Caco-2 (cell line): ENCODE data around the gene NGLY1. TPM values are rescaled to one million over a fixed set of nuclear protein-coding genes. Genes with fewer than 3 reads are reported as not detected.

Experiments used
- BruUV-seq: library from RNA; stranded (reverse); fragments of 400-500 nt; replicated peaks from 2 replicates; lab custom pipeline; 2021; lab: Mats Ljungman, UMichigan
- CTCF ChIA-PET: fragments of 300-600 bp; sonication (Branson Sonifier 250); formaldehyde crosslinking; loops from one replicate; lab custom pipeline; 2022; ENCODE audit warnings: antibody characterized with exemption; lab: Charles Lee
- POLR2A ChIA-PET: fragments of 300-600 bp; sonication (Branson Sonifier 250); formaldehyde crosslinking; loops from one replicate; lab custom pipeline; 2022; ENCODE audit warnings: antibody characterized with exemption; lab: Charles Lee
- DNase-seq, 2 experiments: peaks; one replicate each; pipeline versions ENCODE4 v3.0.0 to v3.0.0-alpha.2; 2020 to 2022
- H3K27me3 ChIP-seq: replicated peaks from 2 replicates; pipeline ENCODE4 v1.6.0; 2011; ENCODE audit warnings: low read length; ENCODE audit not compliant: control insufficient read depth, insufficient read depth
- H3K36me3 ChIP-seq: 2 replicates; pipeline ENCODE4 v1.5.1; 2011; ENCODE audit warnings: low read length; ENCODE audit not compliant: control insufficient read depth, insufficient read depth
- H3K4me1 ChIP-seq: fragments of 250-450 bp; sonication (Bioruptor Pico); 2 replicates; pipeline ENCODE4 v1.5.1; 2020; ENCODE audit warnings: mild to moderate bottlenecking
- H3K4me3 ChIP-seq: 2 replicates; pipeline ENCODE4 v1.5.1; 2011; ENCODE audit warnings: low read depth, mild to moderate bottlenecking, control low read depth, low read length
- H3K9me3 ChIP-seq: fragments of 250-450 bp; sonication (Bioruptor Pico); 2 replicates; pipeline ENCODE4 v1.5.1; 2020; ENCODE audit warnings: mild to moderate bottlenecking, moderate library complexity
- H3K27ac Mint-ChIP-seq: one replicate; pipeline ENCODE4 v1.8.0; 2022; ENCODE audit warnings: mixed read lengths; ENCODE audit not compliant: unreplicated experiment
- H3K27me3 Mint-ChIP-seq: one replicate; pipeline ENCODE4 v1.8.0; 2022; ENCODE audit warnings: mixed read lengths; ENCODE audit not compliant: insufficient read depth, unreplicated experiment
- H3K36me3 Mint-ChIP-seq: one replicate; pipeline ENCODE4 v1.8.0; 2022; ENCODE audit warnings: mild to moderate bottlenecking, mixed read lengths; ENCODE audit not compliant: insufficient read depth, unreplicated experiment
- H3K4me1 Mint-ChIP-seq: one replicate; pipeline ENCODE4 v1.8.0; 2022; ENCODE audit warnings: low read depth, mixed read lengths; ENCODE audit not compliant: unreplicated experiment
- H3K4me3 Mint-ChIP-seq: one replicate; pipeline ENCODE4 v1.8.0; 2022; ENCODE audit warnings: mild to moderate bottlenecking, moderate library complexity, mixed read lengths; ENCODE audit not compliant: unreplicated experiment
- H3K9me3 Mint-ChIP-seq: one replicate; pipeline ENCODE4 v1.8.0; 2022; ENCODE audit warnings: mixed read lengths; ENCODE audit not compliant: unreplicated experiment
- CTCF ChIP-seq, 2 experiments: fragments of 200-600 bp in 1 of 2; IDR thresholded peaks; 1 replicate in 1 of 2; 2 replicates in 1 of 2; pipeline versions ENCODE4 v1.5.1 to v1.8.0; 2011 to 2022; ENCODE audit warnings: antibody characterized with exemption in 1 of 2, control low read depth in 1 of 2, inconsistent platforms in 1 of 2, low read depth in 1 of 2, low read length in 1 of 2, mild to moderate bottlenecking in 1 of 2, moderate library complexity in 1 of 2; ENCODE audit not compliant: insufficient read depth in 1 of 2, severe bottlenecking in 1 of 2, unreplicated experiment in 1 of 2
- intact Hi-C: fragments of 100-400 bp; cut with micrococcal nuclease; formaldehyde crosslinking; loops from one replicate; pipeline ENCODE4 v1.10.0; 2022; ENCODE audit not compliant: unreplicated experiment
- total RNA-seq: library from RNA; stranded (reverse); gene quantifications from 2 replicates; pipeline ENCODE4 v1.2.3, GENCODE V29; 2022

Gene NGLY1
- total RNA-seq, 1 experiment from 2014 or later: 27.1 TPM

GRCh38 chr3:25708036-25708435 is 75.2 kb downstream of the NGLY1 start:
- Mint-ChIP-seq H3K4me3 (no peak overlapping the region), H3K27me3 (peaks cover 5% of the 10 kb centered on the region), H3K27ac (no peak overlapping the region), H3K9me3 (no peaks in the 10 kb centered on the region), H3K4me1 (no peaks in the 10 kb centered on the region), H3K36me3 (no peaks in the 10 kb centered on the region)
- Histone ChIP-seq H3K4me1 (no peaks in the 10 kb centered on the region), H3K4me3 (no peak overlapping the region), H3K36me3 (no peaks in the 10 kb centered on the region), H3K9me3 (no peaks in the 10 kb centered on the region), H3K27me3 (no peaks in the 10 kb centered on the region)
- ChIA-PET CTCF (no interaction called here), POLR2A (no interaction called here)
- no peak for TF ChIP-seq CTCF (IDR thresholded peaks at IDR 0.05; ENCODE audit: insufficient read depth in 1 of 2, low read depth in 1 of 2, low read length in 1 of 2, severe bottlenecking in 1 of 2, unreplicated experiment in 1 of 2)
- intact Hi-C loops: no loop called here
- no peak for DNase-seq
- BruUV-seq: no TSS peak

GRCh38 chr3:25707268-25707926 is 75.8 kb downstream of the NGLY1 start:
- H3K36me3 ChIP-seq: no peaks in the 10 kb centered on the region
- Mint-ChIP-seq H3K4me3 (no peak overlapping the region), H3K4me1 (no peaks in the 10 kb centered on the region), H3K9me3 (no peaks in the 10 kb centered on the region), H3K27me3 (peaks cover 5% of the 10 kb centered on the region), H3K27ac (no peak overlapping the region), H3K36me3 (no peaks in the 10 kb centered on the region)
- no TSS peak for BruUV-seq
- intact Hi-C loops: no loop called here
- no peaks in the 10 kb centered on the region for H3K4me1 ChIP-seq
- ChIA-PET CTCF (no interaction called here), POLR2A (no interaction called here)
- no peaks in the 10 kb centered on the region for H3K27me3 ChIP-seq
- no peak overlapping the region for H3K4me3 ChIP-seq
- no peak for TF ChIP-seq CTCF (IDR thresholded peaks at IDR 0.05; ENCODE audit: insufficient read depth in 1 of 2, low read depth in 1 of 2, low read length in 1 of 2, severe bottlenecking in 1 of 2, unreplicated experiment in 1 of 2)
- no peaks in the 10 kb centered on the region for H3K9me3 ChIP-seq
- DNase-seq: no peak

- ChIA-PET CTCF (no interaction called here), POLR2A (no interaction called here)
- H3K4me1 ChIP-seq: no peaks in the 10 kb centered on the region
- no peaks in the 10 kb centered on the region for H3K27me3 ChIP-seq
- DNase-seq: no peak
- H3K27ac Mint-ChIP-seq: no peak overlapping the region
- no peaks in the 10 kb centered on the region for H3K4me1 Mint-ChIP-seq
- H3K36me3 Mint-ChIP-seq: no peaks in the 10 kb centered on the region
- no peak for TF ChIP-seq CTCF (IDR thresholded peaks at IDR 0.05; ENCODE audit: insufficient read depth in 1 of 2, low read depth in 1 of 2, low read length in 1 of 2, severe bottlenecking in 1 of 2, unreplicated experiment in 1 of 2)
- no peaks in the 10 kb centered on the region for H3K9me3 Mint-ChIP-seq
- H3K4me3 Mint-ChIP-seq: no peak overlapping the region
- peaks cover 5% of the 10 kb centered on the region for H3K27me3 Mint-ChIP-seq
- no peaks in the 10 kb centered on the region for H3K36me3 ChIP-seq
- H3K4me3 ChIP-seq: no peak overlapping the region
- intact Hi-C loops: no loop called here
- no TSS peak for BruUV-seq
- H3K9me3 ChIP-seq: no peaks in the 10 kb centered on the region
Observed at GRCh38 chr3:25706213-25706612, 77.0 kb downstream of the NGLY1 start.
